Loucy (cell line): Measurements from ENCODE around the gene SLC43A1.

Source experiments
- H2AFZ ChIP-seq: fragments of 200-600 bp; sonication (generic); 2 replicates; pipeline ENCODE4 v1.6.0; 2016; ENCODE audit warnings: antibody characterized with exemption, mild to moderate bottlenecking, low read length, moderate library complexity
- H3F3A ChIP-seq: fragments of 200-600 bp; 2 replicates; pipeline ENCODE4 v1.6.0; 2016; ENCODE audit warnings: antibody characterized with exemption, low read depth, mild to moderate bottlenecking
- H3K27me3 ChIP-seq: fragments of 200-600 bp; sonication (generic); 2 replicates; pipeline ENCODE4 v1.6.1; 2014; ENCODE audit warnings: low read length, mild to moderate bottlenecking; ENCODE audit not compliant: insufficient read depth, poor library complexity, severe bottlenecking
- H3K36me3 ChIP-seq: fragments of 200-600 bp; sonication (generic); 2 replicates; pipeline ENCODE4 v1.6.1; 2016; ENCODE audit warnings: low read length; ENCODE audit not compliant: insufficient read depth
- H3K4me1 ChIP-seq: fragments of 200-600 bp; sonication (generic); 2 replicates; pipeline ENCODE4 v1.5.1; 2014; ENCODE audit warnings: low read length, mild to moderate bottlenecking; ENCODE audit not compliant: insufficient read depth, poor library complexity, severe bottlenecking
- H3K4me2 ChIP-seq: fragments of 200-600 bp; sonication (generic); 2 replicates; pipeline ENCODE4 v1.6.0; 2014; ENCODE audit warnings: antibody characterized with exemption, low read length, low read depth, mild to moderate bottlenecking; ENCODE audit not compliant: poor library complexity, severe bottlenecking
- H3K4me3 ChIP-seq: fragments of 200-600 bp; sonication (generic); 2 replicates; pipeline ENCODE4 v1.5.1; 2014; ENCODE audit warnings: low read length, mild to moderate bottlenecking, mixed read lengths; ENCODE audit not compliant: poor library complexity, severe bottlenecking
- H3K79me2 ChIP-seq: fragments of 200-600 bp; sonication (generic); 2 replicates; pipeline ENCODE4 v1.6.1; 2014; ENCODE audit warnings: low read length; ENCODE audit not compliant: insufficient read depth
- H3K9ac ChIP-seq: fragments of 200-600 bp; sonication (generic); 2 replicates; pipeline ENCODE4 v1.6.0; 2014; ENCODE audit warnings: mild to moderate bottlenecking, low read depth, low read length, moderate library complexity; ENCODE audit not compliant: poor library complexity, severe bottlenecking
- H3K9me2 ChIP-seq: fragments of 200-600 bp; sonication (generic); replicated peaks from 2 replicates; pipeline ENCODE4 v1.6.1; 2016; ENCODE audit warnings: low read depth, low read length, mixed read lengths
- H3K9me3 ChIP-seq: fragments of 200-600 bp; sonication (generic); 2 replicates; pipeline ENCODE4 v1.6.1; 2014; ENCODE audit warnings: mild to moderate bottlenecking, antibody characterized with exemption, low read length, low read depth; ENCODE audit not compliant: insufficient read depth
- H4K20me1 ChIP-seq: fragments of 200-600 bp; sonication (generic); 2 replicates; pipeline ENCODE4 v1.6.0; 2014; ENCODE audit warnings: antibody characterized with exemption, low read length, mild to moderate bottlenecking; ENCODE audit not compliant: insufficient read depth, poor library complexity, severe bottlenecking
- CTCF ChIP-seq: fragments of 200-600 bp; sonication (generic); conservative IDR thresholded peaks from 2 replicates; pipeline ENCODE4 v1.5.1; 2014; ENCODE audit warnings: mild to moderate bottlenecking, antibody characterized with exemption, low read length
- EZH2phosphoT487 ChIP-seq: fragments of 200-600 bp; IDR thresholded peaks from 2 replicates; pipeline ENCODE4 v1.6.1; 2018; ENCODE audit warnings: antibody characterized with exemption, mild to moderate bottlenecking, moderate library complexity, borderline replicate concordance

Gene SLC43A1

GRCh38 chr11:57556041-57556440 lies 40.5 kb upstream of the SLC43A1 start:
- Histone ChIP-seq H3K9me2 (no peaks in the 10 kb centered on the region), H3K36me3 (peaks cover 80% of the 10 kb centered on the region), H3F3A (no peaks in the 10 kb centered on the region), H3K4me1 (no peaks in the 10 kb centered on the region), H2AFZ (no peak overlapping the region), H3K4me3 (no peak overlapping the region), H3K9me3 (no peaks in the 10 kb centered on the region), H4K20me1 (no peaks in the 10 kb centered on the region), H3K4me2 (no peak overlapping the region), H3K79me2 (peaks cover 2% of the 10 kb centered on the region), H3K27me3 (no peaks in the 10 kb centered on the region), H3K9ac (no peak overlapping the region)
- no peak for TF ChIP-seq CTCF
- no peak for TF ChIP-seq EZH2phosphoT487

GRCh38 chr11:57555393-57555792 lies 39.9 kb upstream of the SLC43A1 start:
- H3K4me2 ChIP-seq = no peak overlapping the region
- no peaks in the 10 kb centered on the region for H3F3A ChIP-seq
- TF ChIP-seq CTCF (no peak), EZH2phosphoT487 (no peak)
- H3K4me1 ChIP-seq = no peaks in the 10 kb centered on the region
- H4K20me1 ChIP-seq = no peaks in the 10 kb centered on the region
- no peaks in the 10 kb centered on the region for H3K79me2 ChIP-seq
- no peak overlapping the region for H2AFZ ChIP-seq
- H3K9me2 ChIP-seq = no peaks in the 10 kb centered on the region
- no peaks in the 10 kb centered on the region for H3K27me3 ChIP-seq
- H3K9ac ChIP-seq = no peak overlapping the region
- peaks cover 87% of the 10 kb centered on the region for H3K36me3 ChIP-seq
- no peak overlapping the region for H3K4me3 ChIP-seq
- no peaks in the 10 kb centered on the region for H3K9me3 ChIP-seq

- Histone ChIP-seq H2AFZ (no peak overlapping the region), H3K4me3 (no peak overlapping the region), H3K4me2 (no peak overlapping the region), H3K27me3 (no peaks in the 10 kb centered on the region), H3K9me3 (no peaks in the 10 kb centered on the region), H3K36me3 (peaks cover 86% of the 10 kb centered on the region), H3K9me2 (no peaks in the 10 kb centered on the region), H4K20me1 (no peaks in the 10 kb centered on the region), H3K9ac (no peak overlapping the region), H3K79me2 (no peaks in the 10 kb centered on the region), H3K4me1 (no peaks in the 10 kb centered on the region), H3F3A (no peaks in the 10 kb centered on the region)
- TF ChIP-seq EZH2phosphoT487 = no peak
- no peak for TF ChIP-seq CTCF
These were observed 37.0 kb upstream of the SLC43A1 start for GRCh38 chr11:57552479-57552878.
